ENCODE measurements around the gene CAB39. TPM values are rescaled to one million over a fixed set of nuclear protein-coding genes. Genes with fewer than 3 reads are reported as not detected.

CAB39 gene
- total RNA-seq, 4 donors from 2014 or later = 88.5 to 115 (median 108) TPM

DNA sequence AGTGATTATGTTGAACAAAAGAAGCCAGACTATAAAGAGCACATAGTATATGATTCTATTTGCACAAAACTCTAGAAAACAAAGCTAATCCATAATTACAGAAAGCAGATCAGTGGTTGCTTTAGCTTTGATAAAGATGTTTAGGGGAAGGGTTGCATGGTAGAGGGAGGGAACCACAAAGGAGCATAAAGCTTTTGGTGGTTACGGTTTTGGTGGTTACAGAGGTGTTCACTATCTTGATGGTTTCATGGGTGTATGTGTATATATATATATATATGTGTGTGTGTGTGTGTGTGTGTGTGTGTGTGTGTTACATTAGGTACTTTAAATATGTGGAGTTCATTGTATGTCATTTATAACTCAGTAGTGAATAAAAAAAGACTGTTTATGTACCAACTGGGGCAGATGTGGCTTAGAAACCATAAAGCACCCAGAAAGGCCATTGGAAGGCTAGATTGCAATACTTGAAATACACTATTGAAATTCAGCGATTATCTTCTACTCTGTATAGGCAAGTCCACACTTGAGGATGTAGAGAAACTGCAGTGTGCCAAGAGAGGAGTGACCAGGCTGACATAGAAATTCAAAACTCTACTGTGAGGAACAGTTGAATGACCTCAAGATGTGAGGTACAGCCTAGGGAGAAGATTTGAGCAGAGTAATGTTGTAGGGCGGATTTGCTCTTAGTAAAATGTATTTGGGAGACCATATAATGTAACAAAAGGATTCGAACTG, 60.6 kb downstream of the CAB39 start:
- Histone ChIP-seq H3K27me3 (no peaks in the 10 kb centered on the region), H3K4me3 (no peak overlapping the region), H3K36me3 (no peaks in the 10 kb centered on the region), H3K27ac (no peak overlapping the region), H3K4me1 (peaks cover under 1 to 39% (median 11%) of the 10 kb centered on the region in 3 donors), H3K9me3 (no peaks in the 10 kb centered on the region)
- TF ChIP-seq POLR2A (IDR thresholded peaks at IDR 0.05) = no peak
- TF ChIP-seq, protein P1, sequence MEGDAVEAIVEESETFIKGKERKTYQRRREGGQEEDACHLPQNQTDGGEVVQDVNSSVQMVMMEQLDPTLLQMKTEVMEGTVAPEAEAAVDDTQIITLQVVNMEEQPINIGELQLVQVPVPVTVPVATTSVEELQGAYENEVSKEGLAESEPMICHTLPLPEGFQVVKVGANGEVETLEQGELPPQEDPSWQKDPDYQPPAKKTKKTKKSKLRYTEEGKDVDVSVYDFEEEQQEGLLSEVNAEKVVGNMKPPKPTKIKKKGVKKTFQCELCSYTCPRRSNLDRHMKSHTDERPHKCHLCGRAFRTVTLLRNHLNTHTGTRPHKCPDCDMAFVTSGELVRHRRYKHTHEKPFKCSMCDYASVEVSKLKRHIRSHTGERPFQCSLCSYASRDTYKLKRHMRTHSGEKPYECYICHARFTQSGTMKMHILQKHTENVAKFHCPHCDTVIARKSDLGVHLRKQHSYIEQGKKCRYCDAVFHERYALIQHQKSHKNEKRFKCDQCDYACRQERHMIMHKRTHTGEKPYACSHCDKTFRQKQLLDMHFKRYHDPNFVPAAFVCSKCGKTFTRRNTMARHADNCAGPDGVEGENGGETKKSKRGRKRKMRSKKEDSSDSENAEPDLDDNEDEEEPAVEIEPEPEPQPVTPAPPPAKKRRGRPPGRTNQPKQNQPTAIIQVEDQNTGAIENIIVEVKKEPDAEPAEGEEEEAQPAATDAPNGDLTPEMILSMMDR (IDR thresholded peaks at IDR 0.05) = no peak
- TF ChIP-seq EP300 (IDR thresholded peaks at IDR 0.05) = no peak
- TF ChIP-seq POLR2AphosphoS5 (IDR thresholded peaks at IDR 0.05) = no peak
- 93 to 100% methylated on average over 3 to 4 of the region's 4 CpGs for WGBS, 2 donors (ENCODE audit: low coverage in 1 of 2)
- ATAC-seq = no peak

DNA sequence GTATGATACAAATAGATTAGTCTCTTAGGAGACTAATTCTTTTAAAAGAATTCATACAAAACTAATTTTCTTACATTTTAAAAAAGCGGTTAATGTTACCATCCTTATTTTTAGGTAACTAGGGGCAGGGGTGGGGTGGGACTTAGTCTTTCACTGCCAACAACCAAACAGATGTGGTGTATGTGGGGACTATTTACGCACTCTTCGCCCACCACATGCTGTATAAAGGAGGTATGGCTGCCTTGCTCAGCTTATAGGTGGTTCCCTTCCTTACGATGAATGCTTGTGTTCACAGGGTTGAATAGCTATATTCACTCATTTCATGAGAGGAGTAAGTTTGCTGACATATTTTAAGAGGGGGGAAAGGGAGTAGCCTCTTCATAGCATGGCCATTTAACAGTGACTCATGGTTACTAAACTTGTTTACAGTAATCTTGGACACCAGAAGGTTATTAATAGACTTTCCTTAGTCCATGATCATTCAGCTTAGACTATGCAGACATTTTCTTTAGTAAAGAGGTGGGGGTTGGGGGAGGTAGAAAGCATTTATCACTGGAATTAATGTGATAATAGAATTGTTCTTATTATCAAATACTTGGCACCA, 61.8 kb downstream of the CAB39 start:
- Histone ChIP-seq H3K4me1 (peaks cover 11 to 52% (median 14%) of the 10 kb centered on the region in 3 donors), H3K36me3 (no peaks in the 10 kb centered on the region), H3K9me3 (no peaks in the 10 kb centered on the region), H3K4me3 (no peak overlapping the region), H3K27me3 (no peaks in the 10 kb centered on the region), H3K27ac (peak overlapping the region in 3 of 4 donors; percentile 16 to 38 (median 35))
- peak; percentile 84 for ATAC-seq
- TF ChIP-seq POLR2AphosphoS5 (IDR thresholded peaks at IDR 0.05) = peak; percentile 72
- TF ChIP-seq, protein P1 (IDR thresholded peaks at IDR 0.05) = no peak
- WGBS, 2 donors (ENCODE audit: low coverage in 1 of 2) = 80 to 91% methylated on average over 3 to 4 of the region's 4 CpGs

DNA sequence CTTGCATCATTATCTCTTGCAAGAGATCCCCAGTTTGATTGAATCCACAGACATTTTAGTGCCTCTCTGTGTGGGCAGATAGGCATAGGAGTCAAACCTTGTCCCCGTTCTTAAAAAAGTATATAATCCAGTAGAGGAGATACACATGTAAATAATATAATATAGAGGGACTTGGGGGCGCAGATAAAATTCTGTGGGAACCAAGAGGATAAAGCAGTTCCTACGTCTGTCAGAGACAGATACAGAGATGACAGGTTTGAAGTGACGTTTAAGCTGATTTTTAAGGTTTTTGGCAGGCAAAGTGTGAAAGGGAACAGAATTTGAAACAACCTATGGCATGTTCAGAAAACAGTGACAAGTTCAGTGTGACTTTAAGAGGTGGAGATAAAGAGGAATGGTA, 63.1 kb downstream of the CAB39 start:
- Histone ChIP-seq H3K4me1 (peaks cover 11 to 61% (median 14%) of the 10 kb centered on the region in 3 donors), H3K36me3 (no peaks in the 10 kb centered on the region), H3K9me3 (no peaks in the 10 kb centered on the region), H3K27me3 (no peaks in the 10 kb centered on the region), H3K27ac (no peak overlapping the region), H3K4me3 (no peak overlapping the region)
- TF ChIP-seq POLR2A (IDR thresholded peaks at IDR 0.05) (no peak), POLR2AphosphoS5 (IDR thresholded peaks at IDR 0.05) (no peak), EP300 (IDR thresholded peaks at IDR 0.05) (no peak)
- TF ChIP-seq, protein P1 (IDR thresholded peaks at IDR 0.05) = no peak
- 84 to 88% methylated on average over 2 to 4 of the region's 4 CpGs for WGBS, 2 donors (ENCODE audit: low coverage in 1 of 2)
- ATAC-seq = no peak

GRCh38 chr2:230777721-230778120, 65.1 kb downstream of the CAB39 start:
- no peak for TF ChIP-seq POLR2AphosphoS5 (IDR thresholded peaks at IDR 0.05)
- no peak for TF ChIP-seq EP300 (IDR thresholded peaks at IDR 0.05)
- TF ChIP-seq POLR2A (IDR thresholded peaks at IDR 0.05) = no peak
- TF ChIP-seq, protein P1 (IDR thresholded peaks at IDR 0.05) = no peak
- Histone ChIP-seq H3K4me3 (no peak overlapping the region), H3K9me3 (no peaks in the 10 kb centered on the region), H3K4me1 (peaks cover 11 to 75% (median 14%) of the 10 kb centered on the region in 3 donors), H3K36me3 (peaks cover 0 to under 1% of the 10 kb centered on the region in 2 donors), H3K27me3 (no peaks in the 10 kb centered on the region), H3K27ac (peak overlapping the region in 3 of 4 donors; percentile 43 to 57 (median 56))
- no peak for ATAC-seq
- 75 to 77% methylated on average over 3 of the region's 3 CpGs for WGBS, 2 donors (ENCODE audit: low coverage in 1 of 2)
